PC-3 (cell line): Measurements from ENCODE around the gene EIF5AL1. TPM values are rescaled to one million over a fixed set of nuclear protein-coding genes. Genes with fewer than 3 reads are reported as not detected.
"Not testable (repeated sequence)": the region's sequence is repeated elsewhere in the genome, so short reads cannot be mapped to it uniquely, and the experiment has no call there.

ENCODE experiments used
- ATAC-seq: fragments of 200-7000 bp; cut with Tn5 transposase; 2 replicates; pipeline ENCODE4 v1.9.1; 2020; ENCODE audit warnings: mild to moderate bottlenecking, moderate library complexity
- BruUV-seq: library from RNA; stranded (reverse); fragments of 400-500 nt; replicated peaks from 2 replicates; lab custom pipeline; 2021; lab: Mats Ljungman, UMichigan
- CTCF ChIA-PET: fragments of 300-600 bp; sonication (Branson Sonifier 250); formaldehyde crosslinking; loops from one replicate; lab custom pipeline; 2022; ENCODE audit warnings: antibody characterized with exemption; lab: Charles Lee
- POLR2A ChIA-PET: fragments of 300-600 bp; sonication (Branson Sonifier 250); formaldehyde crosslinking; loops from one replicate; lab custom pipeline; 2022; ENCODE audit warnings: antibody characterized with exemption; ENCODE audit not compliant: unreplicated experiment; lab: Charles Lee
- DNase-seq: peaks from one replicate; pipeline ENCODE4 v3.0.0-alpha.2; 2015
- H2AFZ ChIP-seq: fragments of 300-600 bp; sonication (generic); 2 replicates; pipeline ENCODE4 v1.6.0; 2016; ENCODE audit warnings: antibody characterized with exemption, low read length
- H3F3A ChIP-seq: fragments of 300-600 bp; sonication (generic); one replicate; pipeline ENCODE4 v1.6.0; 2017; ENCODE audit warnings: antibody characterized with exemption, low read length, control low read depth, mild to moderate bottlenecking; ENCODE audit not compliant: unreplicated experiment
- H3K27ac ChIP-seq: fragments of 300-600 bp; sonication (generic); 2 replicates; pipeline ENCODE4 v1.5.1; 2016; ENCODE audit warnings: mild to moderate bottlenecking, low read length
- H3K27me3 ChIP-seq: fragments of 300-600 bp; sonication (generic); 2 replicates; pipeline ENCODE4 v1.6.1; 2016; ENCODE audit warnings: low read length, mixed read lengths
- H3K36me3 ChIP-seq: fragments of 300-600 bp; sonication (generic); 2 replicates; pipeline ENCODE4 v1.6.1; 2016; ENCODE audit warnings: low read depth, mixed run types, low read length, mixed read lengths
- H3K4me1 ChIP-seq: fragments of 300-600 bp; sonication (generic); 2 replicates; pipeline ENCODE4 v1.5.1; 2016; ENCODE audit warnings: low read length; ENCODE audit not compliant: insufficient read depth
- H3K4me2 ChIP-seq: fragments of 300-600 bp; sonication (generic); 2 replicates; pipeline ENCODE4 v1.6.0; 2016; ENCODE audit warnings: low read length
- H3K4me3 ChIP-seq: fragments of 300-600 bp; sonication (generic); 2 replicates; pipeline ENCODE4 v1.5.1; 2016; ENCODE audit warnings: mild to moderate bottlenecking, low read length, mixed read lengths
- H3K79me2 ChIP-seq: fragments of 300-600 bp; sonication (generic); 2 replicates; pipeline ENCODE4 v1.6.1; 2017; ENCODE audit warnings: low read length, mixed read lengths
- H3K9ac ChIP-seq: fragments of 300-600 bp; sonication (generic); 2 replicates; pipeline ENCODE4 v1.6.0; 2016; ENCODE audit warnings: mild to moderate bottlenecking, low read length
- H3K9me2 ChIP-seq: fragments of 300-600 bp; sonication (generic); replicated peaks from 2 replicates; pipeline ENCODE4 v1.6.1; 2016; ENCODE audit warnings: mixed run types, low read length, mixed read lengths
- H3K9me3 ChIP-seq: fragments of 300-600 bp; sonication (generic); 2 replicates; pipeline ENCODE4 v1.6.1; 2016; ENCODE audit warnings: low read length, mixed read lengths
- H4K20me1 ChIP-seq: fragments of 300-600 bp; sonication (generic); 2 replicates; pipeline ENCODE4 v1.6.1; 2016; ENCODE audit warnings: low read length, mixed read lengths
- CTCF ChIP-seq: fragments of 300-600 bp; sonication (generic); conservative IDR thresholded peaks from 2 replicates; pipeline ENCODE4 v1.5.1; 2017; ENCODE audit warnings: antibody characterized with exemption, low read depth, mild to moderate bottlenecking, low read length
- intact Hi-C: fragments of 100-400 bp; cut with micrococcal nuclease; formaldehyde crosslinking; loops from 2 replicates; pipeline ENCODE4 v1.9.0; 2023
- total RNA-seq: library from RNA; depleted of rRNA; stranded (reverse); fragments of >200 nt; gene quantifications from 2 replicates; pipeline ENCODE4 v1.2.3, GENCODE V29; 2014

The EIF5AL1 gene
- total RNA-seq, 1 experiment from 2014 or later, result 0.51 TPM

- H3F3A ChIP-seq, H3K79me2 ChIP-seq, H3K9ac ChIP-seq, H3K4me2 ChIP-seq, H3K9me2 ChIP-seq, H3K4me1 ChIP-seq, H3K36me3 ChIP-seq, H3K4me3 ChIP-seq, H2AFZ ChIP-seq, intact Hi-C loops, POLR2A ChIA-PET, H4K20me1 ChIP-seq, BruUV-seq, H3K27ac ChIP-seq, CTCF ChIA-PET, DNase-seq, H3K9me3 ChIP-seq: not testable (repeated sequence)
- peaks cover 13% of the 10 kb centered on the region; the same call in 1 of the 2 replicates for H3K27me3 ChIP-seq
- ATAC-seq, result peak; percentile 79
- peak; percentile 31; the same call in 1 of the 2 replicates for TF ChIP-seq CTCF
Measured at GRCh38 chr10:79509306-79509933, 2.9 kb upstream of the EIF5AL1 start.

- DNase-seq, H3K4me1 ChIP-seq, H3K79me2 ChIP-seq, BruUV-seq, H3K27ac ChIP-seq, H3K9me2 ChIP-seq, H3K4me3 ChIP-seq, H3K4me2 ChIP-seq, POLR2A ChIA-PET, H3K9ac ChIP-seq, H3K36me3 ChIP-seq, H2AFZ ChIP-seq, H4K20me1 ChIP-seq, CTCF ChIA-PET, intact Hi-C loops, H3K9me3 ChIP-seq, H3F3A ChIP-seq: not testable (repeated sequence)
- peaks cover 15% of the 10 kb centered on the region; the same call in 1 of the 2 replicates for H3K27me3 ChIP-seq
- peak; percentile 58 for ATAC-seq
Measured at GRCh38 chr10:79509934-79510508, 2.3 kb upstream of the EIF5AL1 start.

GRCh38 chr10:79516532-79517205 lies 4.3 kb downstream of the EIF5AL1 start:
- H3K4me2 ChIP-seq, BruUV-seq, H3K27me3 ChIP-seq, H3F3A ChIP-seq, H4K20me1 ChIP-seq, H3K4me1 ChIP-seq, H3K9me3 ChIP-seq, H3K36me3 ChIP-seq, CTCF ChIA-PET, H3K9ac ChIP-seq, H3K9me2 ChIP-seq, H3K79me2 ChIP-seq, POLR2A ChIA-PET, intact Hi-C loops, H3K27ac ChIP-seq, H2AFZ ChIP-seq, H3K4me3 ChIP-seq: not testable (repeated sequence)
- DNase-seq (peak; percentile 23), ATAC-seq (peak; percentile 41)

- BruUV-seq, CTCF ChIA-PET, DNase-seq: not testable (repeated sequence)
Measured at GRCh38 chr10:79517567-79517966, 5.2 kb downstream of the EIF5AL1 start.

GRCh38 chr10:79521751-79522150 lies 9.4 kb downstream of the EIF5AL1 start:
- intact Hi-C loops, H4K20me1 ChIP-seq, H3K4me2 ChIP-seq, H3K4me3 ChIP-seq, H3K79me2 ChIP-seq, H3K9me3 ChIP-seq, H3F3A ChIP-seq, H3K9ac ChIP-seq, H3K27me3 ChIP-seq, ATAC-seq, H2AFZ ChIP-seq, H3K36me3 ChIP-seq, H3K27ac ChIP-seq, BruUV-seq, H3K4me1 ChIP-seq, CTCF ChIA-PET, H3K9me2 ChIP-seq, POLR2A ChIA-PET: not testable (repeated sequence)
- peak; percentile 1 for DNase-seq

More at GRCh38 chr10:79517567-79517966, 5.2 kb downstream of the EIF5AL1 start:
- H3K27ac ChIP-seq, H2AFZ ChIP-seq, H3K79me2 ChIP-seq, H3K9me2 ChIP-seq, H4K20me1 ChIP-seq, H3K4me1 ChIP-seq, intact Hi-C loops, H3K4me3 ChIP-seq, H3K27me3 ChIP-seq, H3K4me2 ChIP-seq, POLR2A ChIA-PET, H3K9ac ChIP-seq, H3F3A ChIP-seq, H3K9me3 ChIP-seq, H3K36me3 ChIP-seq: not testable (repeated sequence)
- ATAC-seq, result peak; percentile 54

GRCh38 chr10:79522464-79522863 lies 10.1 kb downstream of the EIF5AL1 start:
- BruUV-seq, H3K9ac ChIP-seq, H3K27me3 ChIP-seq, H3K27ac ChIP-seq, H3K4me3 ChIP-seq, H2AFZ ChIP-seq, H3K4me2 ChIP-seq, ATAC-seq, intact Hi-C loops, POLR2A ChIA-PET, H3K36me3 ChIP-seq, H3F3A ChIP-seq, H3K9me3 ChIP-seq, CTCF ChIA-PET, H3K9me2 ChIP-seq, H3K4me1 ChIP-seq, H4K20me1 ChIP-seq, H3K79me2 ChIP-seq: not testable (repeated sequence)
- DNase-seq, result peak; percentile 1
